Fibroblast of the aortic adventitia (primary cell): ENCODE results near the gene BUD13. TPM values are rescaled to one million over a fixed set of nuclear protein-coding genes. Genes with fewer than 3 reads are reported as not detected.
"Not testable (repeated sequence)": the region's sequence is repeated elsewhere in the genome, so short reads cannot be mapped to it uniquely, and the experiment has no call there.

Experiments used
- DNase-seq: peaks from one replicate; pipeline ENCODE4 v3.0.0-alpha.2; 2010; ENCODE audit warnings: low read depth
- H3K4me3 ChIP-seq: 2 replicates; pipeline ENCODE4 v1.5.1; 2011; ENCODE audit warnings: low read depth, mild to moderate bottlenecking, control low read depth, low read length, moderate library complexity
- CTCF ChIP-seq: IDR thresholded peaks from 2 replicates; pipeline ENCODE4 v1.5.1; 2011; ENCODE audit warnings: mild to moderate bottlenecking, low read length, control low read depth, inconsistent platforms; ENCODE audit not compliant: insufficient read depth
- total RNA-seq: library from RNA; depleted of rRNA; stranded (reverse); fragments of >200 nt; gene quantifications from 2 replicates; pipeline ENCODE4 v1.2.3, GENCODE V29; 2012; ENCODE audit warnings: low replicate concordance

BUD13 gene
- total RNA-seq, 1 donor = 14.6 TPM

DNA sequence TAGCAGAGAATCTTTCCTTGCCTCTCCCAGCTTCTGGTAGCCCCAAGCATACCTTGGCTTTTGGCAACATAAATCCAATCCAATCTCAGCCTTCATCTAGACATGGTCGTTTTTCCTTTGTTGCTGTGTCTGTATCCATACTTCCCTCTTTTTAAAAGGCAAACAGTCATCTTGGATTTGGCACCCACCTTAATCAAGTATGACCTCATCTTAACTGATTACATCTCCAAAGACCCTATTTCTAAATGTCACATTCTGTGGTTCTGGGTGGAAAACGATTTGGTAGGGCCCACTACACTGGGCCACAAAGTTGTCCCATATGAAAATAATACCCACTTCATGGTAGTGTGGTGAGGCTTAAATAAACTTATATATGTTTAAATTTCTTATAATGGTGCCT, 852 bp downstream of the BUD13 start:
- no peak for TF ChIP-seq CTCF
- DNase-seq = no peak
- H3K4me3 ChIP-seq = peak overlapping the region; percentile 89

DNA sequence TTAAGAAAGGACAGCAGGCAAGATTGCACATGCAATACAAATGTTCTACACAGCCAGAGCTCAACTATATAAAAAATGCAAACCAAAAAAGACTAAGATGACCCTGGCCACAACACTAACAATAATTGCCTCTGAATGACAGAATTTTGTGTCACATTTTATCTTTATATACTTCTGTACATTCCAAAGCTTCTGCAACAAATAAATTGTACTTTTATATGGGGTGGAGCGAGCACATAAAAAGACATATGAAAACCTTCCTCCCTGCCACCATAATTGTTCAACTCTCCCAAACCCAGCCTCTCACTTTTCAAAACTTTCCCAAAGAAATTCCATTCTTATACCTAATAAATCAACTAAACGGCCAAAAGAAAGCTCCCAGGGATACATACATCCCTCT, 10.7 kb downstream of the BUD13 start:
- no peak overlapping the region for H3K4me3 ChIP-seq
- no peak for DNase-seq
- no peak for TF ChIP-seq CTCF

DNA sequence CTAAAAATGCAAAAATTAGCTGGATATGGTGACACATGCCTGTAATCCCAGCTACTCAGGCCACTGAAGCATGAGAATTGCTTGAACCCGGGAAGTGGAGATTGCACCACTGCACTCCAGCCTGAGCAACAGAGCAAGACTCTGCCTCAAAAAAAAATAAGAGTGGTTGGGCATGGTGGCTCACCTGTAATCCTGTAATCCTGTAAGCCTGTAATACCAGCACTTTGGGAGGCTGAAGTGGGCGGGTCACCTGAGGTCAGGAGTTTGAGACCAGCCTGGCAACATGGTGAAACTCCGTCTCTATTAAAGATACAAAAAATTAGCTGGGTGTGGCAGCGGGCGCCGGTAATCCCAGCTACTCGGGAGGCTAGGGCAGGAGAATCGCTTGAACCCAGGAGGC, 16.7 kb downstream of the BUD13 start:
- DNase-seq, H3K4me3 ChIP-seq: not testable (repeated sequence)

DNA sequence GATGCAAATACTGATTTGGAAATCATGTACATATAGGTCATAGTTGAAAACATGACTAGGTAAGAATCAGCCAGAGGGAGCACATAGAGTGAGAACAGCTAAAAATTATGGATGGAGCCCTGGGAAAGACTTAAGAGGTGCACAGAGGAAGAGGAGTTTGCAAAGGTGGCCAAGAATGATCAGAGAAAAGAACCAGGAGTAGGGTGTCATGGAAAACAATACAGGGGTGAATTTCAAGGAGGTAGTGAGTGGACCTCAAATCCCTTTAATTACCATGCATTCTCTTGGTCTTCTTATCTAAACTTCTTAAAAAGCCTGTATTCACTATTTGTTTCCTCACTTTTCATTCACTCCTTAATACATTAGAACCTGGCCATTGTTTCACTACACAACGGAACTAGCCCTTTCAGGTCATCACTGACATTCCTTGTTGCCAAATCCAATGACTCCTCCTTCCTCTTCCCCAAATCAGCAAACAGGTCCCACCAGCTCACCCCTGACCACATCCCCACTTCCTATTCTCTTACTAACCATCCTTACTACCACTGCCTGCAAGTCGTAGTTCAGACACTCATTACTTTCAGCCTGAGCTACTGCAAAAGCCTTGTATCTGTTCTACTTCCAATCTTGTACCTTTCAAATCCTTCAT, 22.6 kb downstream of the BUD13 start:
- no peak for DNase-seq
- no peak for TF ChIP-seq CTCF
- no peak overlapping the region for H3K4me3 ChIP-seq

DNA sequence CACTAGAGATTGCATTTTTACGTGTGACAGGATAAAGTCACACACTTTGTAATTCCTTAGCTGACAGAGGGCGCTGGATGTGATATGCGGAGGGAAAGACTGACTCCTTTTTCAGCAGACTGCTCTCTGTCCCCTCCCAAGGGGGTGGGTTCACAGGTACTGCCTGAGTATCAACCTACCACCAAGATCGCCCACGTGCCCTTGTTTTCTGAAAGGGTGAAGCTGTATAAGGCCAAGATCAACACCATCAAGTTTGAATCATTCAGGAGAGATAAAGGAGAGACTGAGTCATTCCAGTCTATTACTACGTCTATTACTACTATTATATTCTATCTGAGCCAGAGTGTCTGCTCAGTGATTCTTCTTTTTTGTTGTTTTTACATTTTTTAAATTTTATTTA, 30.7 kb downstream of the BUD13 start:
- TF ChIP-seq CTCF = no peak
- peak; percentile 65 for DNase-seq
- no peak overlapping the region for H3K4me3 ChIP-seq

GRCh38 chr11:116740741-116741140, 32.0 kb downstream of the BUD13 start:
- no peak overlapping the region for H3K4me3 ChIP-seq
- no peak for DNase-seq
- no peak for TF ChIP-seq CTCF

GRCh38 chr11:116738975-116739374, 33.8 kb downstream of the BUD13 start:
- H3K4me3 ChIP-seq = no peak overlapping the region
- DNase-seq = no peak
- no peak for TF ChIP-seq CTCF
